HG02610 (cell line): ENCODE results near the gene PAGE2.
"Not testable (repeated sequence)": the region's sequence is repeated elsewhere in the genome, so short reads cannot be mapped to it uniquely, and the experiment has no call there.

Experiments used
- ATAC-seq: cut with Tn5 transposase; IDR thresholded peaks from one replicate; pipeline ENCODE4 v1.9.1; 2021; ENCODE audit warnings: mild to moderate bottlenecking, moderate library complexity; ENCODE audit not compliant: unreplicated experiment

The PAGE2 gene

DNA sequence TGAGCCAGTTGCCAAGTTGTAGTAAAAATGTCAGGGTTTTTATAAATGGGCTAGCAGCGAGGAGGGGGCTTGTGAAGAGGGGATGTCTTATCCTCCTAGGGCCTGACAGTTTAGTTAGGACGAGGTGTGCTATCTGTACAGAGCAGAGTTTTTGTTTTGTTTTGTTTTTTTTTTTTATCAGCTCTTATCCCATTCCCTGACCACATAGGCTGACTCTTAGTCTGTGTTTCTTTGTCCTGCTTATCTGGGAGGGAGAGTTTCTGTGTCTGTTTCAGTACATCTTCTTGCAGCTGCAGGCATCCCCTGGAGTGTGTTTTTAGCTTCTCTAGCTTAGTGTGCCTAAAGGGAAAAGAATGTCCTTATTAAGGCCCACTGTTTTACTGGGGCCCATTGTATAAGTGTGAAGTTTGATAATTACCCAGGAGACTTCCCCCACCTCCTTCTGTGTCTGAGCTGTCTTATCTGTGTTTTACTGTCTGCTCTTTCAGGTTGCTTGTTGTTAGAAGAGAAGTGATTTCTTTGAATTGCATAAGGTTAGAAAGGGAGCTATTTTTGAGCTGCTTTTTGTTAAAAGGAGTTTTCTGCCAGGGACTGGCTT, 32.0 kb downstream of the PAGE2 start:
- no peak for ATAC-seq

DNA sequence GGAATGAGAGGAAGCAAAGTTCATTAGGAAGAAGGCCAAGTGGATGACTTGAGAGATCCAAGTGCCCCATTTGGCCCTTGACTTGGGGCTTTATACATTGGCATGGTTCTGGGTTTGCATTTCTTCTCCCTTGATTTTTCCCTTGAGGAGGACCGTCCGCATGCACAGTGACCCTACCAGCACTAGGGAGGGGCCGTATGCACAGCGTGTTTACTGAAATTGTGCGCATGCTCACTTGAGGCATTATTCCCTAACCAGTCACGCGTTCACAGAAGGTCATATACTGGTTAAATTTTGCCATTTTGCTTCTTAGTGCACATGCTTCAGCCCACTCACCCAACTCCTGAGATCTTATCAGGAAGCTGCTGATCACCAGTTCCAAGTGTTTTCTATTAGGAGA, 35.1 kb downstream of the PAGE2 start:
- no peak for ATAC-seq

DNA sequence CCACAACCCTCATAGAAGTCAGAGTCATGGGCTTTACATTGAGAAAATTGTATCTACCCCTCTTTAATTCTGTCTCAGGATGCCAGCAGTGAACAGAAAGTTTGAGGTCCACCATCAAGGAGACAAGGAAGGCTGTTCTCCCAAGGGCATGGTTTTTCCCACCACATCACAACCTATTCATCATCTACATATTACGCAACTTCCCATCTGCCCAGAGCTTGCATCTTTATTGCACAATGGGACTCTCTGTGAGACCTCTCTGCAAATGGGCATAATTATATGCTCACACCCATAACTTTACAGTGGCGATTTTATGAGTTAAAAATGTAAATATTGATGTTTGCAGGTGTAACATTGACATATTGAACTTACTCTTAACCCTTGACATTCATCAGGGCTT, 38.9 kb downstream of the PAGE2 start:
- no peak for ATAC-seq

DNA sequence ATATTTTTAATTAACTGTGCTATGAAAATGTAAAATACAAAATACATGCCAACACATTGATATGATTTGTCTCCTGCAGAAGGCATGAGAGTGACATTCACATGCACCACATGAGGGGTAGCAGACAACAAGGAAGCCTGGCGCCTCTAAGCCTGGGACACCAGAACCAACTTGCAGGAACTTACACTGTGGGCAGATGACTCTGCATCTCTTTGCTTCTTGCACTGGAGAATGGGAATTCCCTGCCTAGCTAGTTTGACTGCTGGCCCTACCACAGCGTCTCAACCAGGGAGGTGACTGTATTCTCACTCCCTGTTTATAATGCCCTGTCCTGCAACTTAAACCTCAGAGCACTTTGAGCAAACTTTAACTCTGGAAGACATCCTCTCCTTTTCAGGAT, 40.5 kb downstream of the PAGE2 start:
- ATAC-seq = no peak

DNA sequence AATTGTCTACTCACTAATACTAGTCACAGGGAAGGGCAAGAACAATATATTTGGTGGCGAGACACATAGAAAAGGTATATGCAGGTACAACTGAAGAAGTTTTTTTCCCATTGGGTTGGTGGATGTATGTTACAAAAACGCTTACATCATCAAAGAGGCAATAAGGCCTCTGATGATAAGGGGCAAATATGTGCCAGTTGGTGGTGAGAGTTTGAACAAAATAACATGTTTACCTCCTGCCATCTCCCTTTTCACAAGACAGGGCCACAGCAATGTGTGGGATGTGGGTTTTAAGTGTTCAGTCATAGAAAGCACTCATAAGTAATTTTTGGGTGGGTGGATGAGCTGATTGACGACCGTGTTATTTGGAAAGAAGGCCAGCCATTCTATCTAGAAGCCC, 41.7 kb downstream of the PAGE2 start:
- no peak for ATAC-seq

DNA sequence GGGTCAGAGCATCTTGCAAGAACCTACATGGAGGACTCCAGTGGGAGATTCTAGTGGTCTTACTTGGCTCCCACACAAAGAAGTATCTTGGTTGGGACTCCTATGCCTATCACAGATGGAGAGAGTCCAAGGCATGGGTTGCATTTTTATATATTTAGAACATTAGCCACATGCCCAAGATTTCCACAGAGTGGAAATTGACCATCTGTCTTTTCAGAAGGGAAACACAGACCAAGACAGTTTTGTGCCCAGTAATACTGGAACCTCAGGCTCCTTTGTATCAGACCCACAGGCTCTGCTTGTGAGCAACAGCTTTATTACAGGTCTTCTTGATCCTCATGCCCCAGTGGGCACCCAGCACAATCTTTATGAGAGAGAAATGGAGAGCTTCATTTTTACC, 43.6 kb downstream of the PAGE2 start:
- ATAC-seq = no peak

DNA sequence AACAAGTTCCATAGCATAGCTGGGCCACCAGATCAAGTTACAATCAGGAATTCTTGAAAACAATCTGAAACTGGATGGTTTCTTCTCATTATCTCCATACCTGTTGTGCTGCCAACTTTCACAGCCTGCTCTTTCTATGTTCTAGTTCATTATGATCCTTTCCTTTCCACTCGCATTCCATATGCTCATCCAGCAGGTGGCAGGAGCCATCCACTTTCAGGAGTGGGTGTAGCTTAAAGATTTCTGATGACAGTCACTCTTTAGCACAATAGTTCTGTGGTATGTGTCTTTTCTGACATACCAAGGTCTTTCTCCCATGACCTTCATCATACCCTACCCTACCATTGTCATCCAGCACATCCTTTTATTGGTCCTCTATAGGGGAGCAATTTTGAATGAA, 46.4 kb downstream of the PAGE2 start:
- no peak for ATAC-seq

DNA sequence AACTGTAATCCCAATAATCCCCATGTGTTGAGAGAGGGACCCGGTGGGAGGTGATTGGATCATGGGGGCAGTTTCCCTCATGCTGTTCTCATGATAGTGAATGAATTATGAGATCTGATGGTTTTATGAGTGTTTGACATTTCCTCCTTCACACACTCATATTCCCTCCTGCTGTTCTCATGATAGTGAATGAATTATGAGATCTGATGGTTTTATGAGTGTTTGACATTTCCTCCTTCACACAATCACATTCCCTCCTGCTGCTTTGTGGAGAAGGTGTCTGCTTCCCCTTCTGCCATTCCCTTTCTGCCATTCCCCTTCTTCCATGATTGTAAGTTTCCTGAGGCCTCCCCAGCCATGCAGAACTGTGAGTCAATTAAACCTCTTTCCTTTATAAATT, 52.0 kb downstream of the PAGE2 start:
- not testable (repeated sequence) for ATAC-seq
